ENCODE results near the gene RAPGEFL1. TPM values are rescaled to one million over a fixed set of nuclear protein-coding genes. Genes with fewer than 3 reads are reported as not detected.

RAPGEFL1 gene
- total RNA-seq, 4 donors from 2014 or later: 1.8 to 5.8 (median 5.2) TPM

DNA sequence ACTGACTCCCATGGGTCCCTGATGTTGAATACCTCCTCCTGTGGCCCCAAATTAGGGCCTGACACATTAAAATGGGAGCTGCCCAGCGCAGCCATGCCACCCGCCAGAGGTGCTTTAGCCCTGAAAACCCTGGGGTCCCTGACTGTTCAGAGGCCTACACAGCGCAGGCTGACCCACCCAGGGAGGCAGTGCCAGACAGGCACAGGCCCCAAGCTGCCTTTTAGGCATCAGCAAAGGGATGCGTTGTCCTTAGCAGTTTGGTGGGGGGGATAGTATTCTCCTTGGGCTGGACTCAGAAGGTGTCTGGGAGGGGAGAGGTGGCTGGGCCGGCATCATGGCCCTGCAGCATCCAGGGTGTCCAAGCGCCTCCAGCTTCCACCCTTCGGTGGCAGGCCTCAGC is 1.4 kb downstream of the RAPGEFL1 start:
- TF ChIP-seq POLR2A (IDR thresholded peaks at IDR 0.05): no peak
- TF ChIP-seq, protein P1, sequence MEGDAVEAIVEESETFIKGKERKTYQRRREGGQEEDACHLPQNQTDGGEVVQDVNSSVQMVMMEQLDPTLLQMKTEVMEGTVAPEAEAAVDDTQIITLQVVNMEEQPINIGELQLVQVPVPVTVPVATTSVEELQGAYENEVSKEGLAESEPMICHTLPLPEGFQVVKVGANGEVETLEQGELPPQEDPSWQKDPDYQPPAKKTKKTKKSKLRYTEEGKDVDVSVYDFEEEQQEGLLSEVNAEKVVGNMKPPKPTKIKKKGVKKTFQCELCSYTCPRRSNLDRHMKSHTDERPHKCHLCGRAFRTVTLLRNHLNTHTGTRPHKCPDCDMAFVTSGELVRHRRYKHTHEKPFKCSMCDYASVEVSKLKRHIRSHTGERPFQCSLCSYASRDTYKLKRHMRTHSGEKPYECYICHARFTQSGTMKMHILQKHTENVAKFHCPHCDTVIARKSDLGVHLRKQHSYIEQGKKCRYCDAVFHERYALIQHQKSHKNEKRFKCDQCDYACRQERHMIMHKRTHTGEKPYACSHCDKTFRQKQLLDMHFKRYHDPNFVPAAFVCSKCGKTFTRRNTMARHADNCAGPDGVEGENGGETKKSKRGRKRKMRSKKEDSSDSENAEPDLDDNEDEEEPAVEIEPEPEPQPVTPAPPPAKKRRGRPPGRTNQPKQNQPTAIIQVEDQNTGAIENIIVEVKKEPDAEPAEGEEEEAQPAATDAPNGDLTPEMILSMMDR (IDR thresholded peaks at IDR 0.05 in 4 of 5, conservative IDR thresholded peaks at IDR 0.05 in 1 of 5): no peak

DNA sequence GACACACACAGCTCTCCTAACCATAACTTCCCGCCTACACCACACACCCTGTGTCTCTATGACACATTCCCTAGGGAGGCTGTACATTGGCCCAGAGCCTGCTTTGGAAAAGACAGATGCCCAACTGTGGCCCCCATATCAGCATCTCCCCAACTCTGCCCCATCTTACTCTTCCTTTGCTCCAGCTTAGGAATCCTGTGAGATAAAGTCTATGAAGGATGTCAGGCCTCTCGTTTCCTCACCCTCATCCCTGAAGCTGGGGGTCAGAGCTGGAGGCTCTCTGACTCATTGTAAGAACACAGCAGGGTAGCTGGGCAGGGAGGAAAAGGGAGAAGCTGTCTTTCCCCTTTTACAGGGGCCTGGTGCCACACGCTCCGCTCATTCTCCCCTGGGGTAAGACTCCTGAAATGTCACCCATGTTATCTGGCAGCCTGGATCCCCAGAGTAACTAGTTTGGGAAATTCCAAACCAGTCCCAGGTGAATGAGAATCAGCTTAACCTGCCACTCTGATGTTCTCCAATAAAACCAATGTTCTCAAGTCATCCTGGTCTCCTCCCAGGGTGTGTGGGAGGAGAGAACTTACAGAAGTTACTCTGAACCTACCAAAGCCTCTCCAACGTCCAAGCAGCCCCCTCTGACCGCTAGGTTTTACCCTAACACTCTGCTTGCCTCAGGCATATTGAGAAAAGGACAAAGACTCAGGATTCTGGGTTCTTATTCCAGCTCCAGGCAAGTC is 2.8 kb downstream of the RAPGEFL1 start:
- intact Hi-C loops (cut with DNase I; ENCODE audit: low total_unique reads): no loop called here
- in situ Hi-C loops (cut with MboI; ENCODE audit: low sequenced_read_pairs in 4 of 4): no loop called here

More for the DNA sequence above, 1.4 kb downstream of the RAPGEFL1 start:
- H3K27me3 ChIP-seq: no peaks in the 10 kb centered on the region
- H3K27ac ChIP-seq: no peak overlapping the region
- H3K4me3 ChIP-seq: no peak overlapping the region
- H3K9me3 ChIP-seq: no peaks in the 10 kb centered on the region
- DNase-seq (no peak), ATAC-seq (no peak)
- in situ Hi-C loops (cut with MboI; ENCODE audit: low sequenced_read_pairs in 4 of 4): no loop called here
- peaks cover 0 to 20% of the 10 kb centered on the region in 2 donors for H3K36me3 ChIP-seq
- intact Hi-C loops (cut with DNase I; ENCODE audit: low total_unique reads): no loop called here
- H3K4me1 ChIP-seq: peaks cover 8% of the 10 kb centered on the region in 2 donors

DNA sequence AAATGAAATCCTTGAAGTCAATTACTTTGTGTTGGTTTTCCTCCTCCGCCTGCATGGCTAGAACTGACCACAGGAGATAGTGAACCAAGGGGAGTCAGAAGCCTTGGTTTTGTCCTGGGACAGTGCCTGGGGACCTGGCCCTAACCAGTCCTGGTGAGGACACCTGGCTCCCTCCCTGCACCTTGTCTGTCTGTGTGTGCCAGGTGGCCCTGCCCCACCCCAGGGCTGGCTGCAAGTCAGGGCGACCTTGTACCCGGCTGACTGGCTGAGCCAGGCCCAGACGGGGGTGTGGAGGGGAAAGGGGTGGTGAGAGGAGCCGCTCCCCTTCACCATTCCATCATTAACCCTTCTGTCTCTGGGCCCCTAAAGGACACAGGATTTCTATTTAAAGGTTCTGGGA is 3.4 kb downstream of the RAPGEFL1 start:
- peaks cover 8% of the 10 kb centered on the region in 2 donors for H3K4me1 ChIP-seq
- intact Hi-C loops (cut with DNase I; ENCODE audit: low total_unique reads): no loop called here
- H3K27me3 ChIP-seq: no peaks in the 10 kb centered on the region
- no peak overlapping the region for H3K4me3 ChIP-seq
- TF ChIP-seq POLR2A (IDR thresholded peaks at IDR 0.05): no peak
- TF ChIP-seq, protein P1 (IDR thresholded peaks at IDR 0.05 in 4 of 5, conservative IDR thresholded peaks at IDR 0.05 in 1 of 5): no peak
- peak overlapping the region in 2 of 4 donors; percentile 60 to 62 for H3K27ac ChIP-seq
- H3K36me3 ChIP-seq: peaks cover 0 to 6% of the 10 kb centered on the region in 2 donors
- peak in 1 of 2 donors; percentile 15 for ATAC-seq
- no peaks in the 10 kb centered on the region for H3K9me3 ChIP-seq
- in situ Hi-C loops (cut with MboI; ENCODE audit: low sequenced_read_pairs in 4 of 4): no loop called here
- peak in 1 of 2 donors; percentile 32 for DNase-seq

More for the DNA sequence above, 2.8 kb downstream of the RAPGEFL1 start:
- peaks cover 8% of the 10 kb centered on the region in 2 donors for H3K4me1 ChIP-seq
- H3K4me3 ChIP-seq: no peak overlapping the region
- TF ChIP-seq, protein P1 (IDR thresholded peaks at IDR 0.05 in 4 of 5, conservative IDR thresholded peaks at IDR 0.05 in 1 of 5): no peak
- TF ChIP-seq POLR2A (IDR thresholded peaks at IDR 0.05): no peak
- no peak for ATAC-seq
- H3K9me3 ChIP-seq: no peaks in the 10 kb centered on the region
- H3K27me3 ChIP-seq: no peaks in the 10 kb centered on the region
- no peak for DNase-seq
- H3K36me3 ChIP-seq: peaks cover 0 to 7% of the 10 kb centered on the region in 2 donors
- peak overlapping the region in 2 of 4 donors; percentile 60 to 62 for H3K27ac ChIP-seq

DNA sequence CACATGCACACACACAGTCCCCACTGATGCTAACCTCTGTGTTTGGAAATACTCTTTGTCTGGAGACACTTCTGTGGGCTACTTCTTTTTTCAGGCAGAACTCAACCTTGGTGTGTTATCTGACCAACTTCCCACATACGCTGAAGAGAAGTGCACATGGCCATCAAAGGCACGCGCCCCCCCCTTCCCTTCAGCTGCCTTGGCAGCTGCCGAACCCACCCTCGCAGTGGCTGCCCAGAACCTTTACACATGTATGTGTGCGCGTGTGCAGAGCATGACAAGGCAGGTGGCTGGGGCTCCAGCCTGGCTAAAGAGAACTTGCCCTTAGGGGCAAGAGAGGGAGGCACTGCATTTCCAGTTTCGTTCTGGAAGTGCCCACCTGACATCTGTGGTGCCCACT is 3.9 kb downstream of the RAPGEFL1 start:
- no peaks in the 10 kb centered on the region for H3K9me3 ChIP-seq
- DNase-seq (no peak), ATAC-seq (peak in 1 of 2 donors; percentile 21)
- no peaks in the 10 kb centered on the region for H3K27me3 ChIP-seq
- H3K27ac ChIP-seq: peak overlapping the region; percentile 2 to 62 (median 42)
- in situ Hi-C loops (cut with MboI; ENCODE audit: low sequenced_read_pairs in 4 of 4): no loop called here
- H3K4me1 ChIP-seq: peaks cover 8% of the 10 kb centered on the region in 2 donors
- intact Hi-C loops (cut with DNase I; ENCODE audit: low total_unique reads): no loop called here
- peaks cover 0 to under 1% of the 10 kb centered on the region in 2 donors for H3K36me3 ChIP-seq
- TF ChIP-seq POLR2A (IDR thresholded peaks at IDR 0.05): no peak
- TF ChIP-seq, protein P1 (IDR thresholded peaks at IDR 0.05 in 4 of 5, conservative IDR thresholded peaks at IDR 0.05 in 1 of 5): no peak
- H3K4me3 ChIP-seq: no peak overlapping the region

Data from gastrocnemius medialis (tissue), 4 donors.